GM21786 (cell line): ENCODE data around the gene SP140.
A peak's percentile ranks its signal among the peaks of the same experiment; 100 is the strongest.
"Not testable (repeated sequence)": the region's sequence is repeated elsewhere in the genome, so short reads cannot be mapped to it uniquely, and the experiment has no call there.

Experiments used
- ATAC-seq: cut with Tn5 transposase; IDR thresholded peaks from one replicate; pipeline ENCODE4 v1.9.1; 2021; ENCODE audit not compliant: unreplicated experiment

The SP140 gene

GRCh38 chr2:230225486-230225885 is at the start of gene SP140:
TSS of gene SP140 (plus strand) at chr2:230225736. CDS start at chr2:230225845, 109 bp downstream.
- peak; percentile 70 for ATAC-seq

DNA sequence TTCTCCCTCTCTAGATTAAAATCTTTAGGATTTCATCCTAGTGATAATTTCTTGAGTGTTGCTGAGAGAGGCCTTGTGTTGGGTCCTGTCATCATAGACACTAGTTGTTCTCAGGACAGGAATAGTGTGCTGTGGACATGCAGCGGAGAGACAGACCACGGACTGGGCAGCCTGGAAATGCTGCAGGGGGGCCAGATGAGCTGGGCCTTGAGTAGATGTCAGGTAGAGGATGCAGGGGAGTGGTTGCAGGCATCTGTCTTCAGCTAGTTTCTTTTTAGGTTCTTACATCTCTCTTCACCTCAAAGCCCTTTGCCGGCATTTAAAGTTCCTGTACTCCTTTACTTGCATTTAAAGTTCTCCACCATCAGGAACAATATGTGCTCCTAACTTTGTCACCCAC is 48.5 kb upstream of the SP140 start:
- no peak for ATAC-seq

GRCh38 chr2:230178546-230179485 is 46.7 kb upstream of the SP140 start:
- ATAC-seq, result no peak

DNA sequence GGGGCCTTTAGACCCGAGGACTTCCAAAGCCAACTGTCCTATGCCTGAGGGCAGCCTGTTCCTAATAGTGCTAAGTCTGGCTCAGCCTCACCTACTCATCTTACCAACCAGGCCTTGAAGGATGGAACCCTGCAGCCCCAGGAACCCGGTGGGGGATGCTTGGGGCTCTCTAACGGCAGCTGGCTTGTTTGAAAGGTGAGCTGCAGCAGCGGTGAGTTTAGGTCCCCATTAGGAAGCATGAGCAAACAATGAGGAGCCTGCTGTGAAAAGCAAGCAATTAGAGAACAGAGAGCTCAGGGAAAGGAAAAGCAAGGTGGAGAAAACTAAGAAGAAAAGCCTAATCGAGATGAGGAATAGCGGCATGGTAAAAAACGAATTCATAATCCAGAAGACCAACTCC is 45.6 kb upstream of the SP140 start:
- no peak for ATAC-seq

DNA sequence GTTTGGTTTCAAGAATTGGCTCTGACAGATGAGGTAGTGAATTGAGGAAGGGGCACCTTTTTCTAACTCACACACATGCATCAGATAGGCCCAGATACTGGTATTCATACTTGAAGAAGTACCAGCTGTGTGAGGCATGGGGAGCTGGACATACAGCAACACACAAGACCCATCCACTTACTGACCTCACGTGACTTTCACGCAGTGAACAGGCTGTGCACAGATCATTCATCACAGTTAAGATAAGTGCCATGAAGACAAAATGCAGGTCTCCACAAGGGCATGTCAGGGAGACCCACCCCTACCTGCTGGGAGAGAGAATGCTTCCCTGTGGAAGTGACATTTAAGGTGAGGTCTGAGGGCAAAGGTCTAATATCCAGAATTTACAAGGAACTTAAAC is 44.3 kb upstream of the SP140 start:
- no peak for ATAC-seq

DNA sequence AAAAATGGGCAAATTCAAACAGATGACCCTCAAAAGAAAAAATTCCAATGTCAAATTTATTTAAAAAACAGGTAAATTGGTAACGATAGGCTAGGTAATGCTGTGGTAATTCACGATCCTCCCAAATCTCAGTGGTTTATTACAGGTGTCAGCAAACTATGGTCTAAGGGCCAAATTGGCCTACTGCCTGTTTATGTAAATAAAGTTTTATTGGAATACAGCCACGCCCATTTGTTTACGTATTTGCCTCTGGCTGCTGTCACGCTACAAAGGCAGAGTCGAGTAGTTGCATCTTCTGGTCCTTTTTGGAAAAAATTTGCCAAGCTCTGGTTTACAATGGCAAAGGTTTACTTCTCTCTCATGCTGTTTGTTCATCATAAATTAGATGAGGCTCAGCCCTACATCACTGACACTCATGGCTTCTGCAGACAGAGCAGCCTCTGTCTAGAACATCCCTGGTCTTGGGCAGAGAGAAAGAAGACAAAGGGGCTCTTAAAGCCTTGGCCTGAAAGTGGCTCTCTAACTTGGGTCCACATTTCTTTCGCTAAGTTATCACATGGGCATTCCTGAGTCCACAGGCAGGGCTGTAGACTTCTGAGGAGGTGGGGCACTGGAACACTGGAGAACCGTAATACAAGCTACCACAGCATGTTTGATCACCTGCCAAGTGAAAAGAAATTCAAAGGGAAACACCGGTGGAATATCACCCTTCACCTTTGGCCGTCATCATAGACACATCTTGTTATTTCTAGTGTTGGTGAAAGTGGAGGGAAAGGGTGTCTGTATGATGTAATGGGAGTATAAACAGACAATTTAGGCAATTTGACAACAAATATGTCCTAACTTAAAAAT is 40.6 kb upstream of the SP140 start:
- ATAC-seq, result no peak

GRCh38 chr2:230202430-230203109 is 23.0 kb upstream of the SP140 start:
- ATAC-seq, result peak; percentile 54

- ATAC-seq, result peak; percentile 36
Measured at GRCh38 chr2:230203110-230203676, 22.3 kb upstream of the SP140 start.

GRCh38 chr2:230205034-230205433 is 20.5 kb upstream of the SP140 start:
- ATAC-seq, result peak; percentile 49

DNA sequence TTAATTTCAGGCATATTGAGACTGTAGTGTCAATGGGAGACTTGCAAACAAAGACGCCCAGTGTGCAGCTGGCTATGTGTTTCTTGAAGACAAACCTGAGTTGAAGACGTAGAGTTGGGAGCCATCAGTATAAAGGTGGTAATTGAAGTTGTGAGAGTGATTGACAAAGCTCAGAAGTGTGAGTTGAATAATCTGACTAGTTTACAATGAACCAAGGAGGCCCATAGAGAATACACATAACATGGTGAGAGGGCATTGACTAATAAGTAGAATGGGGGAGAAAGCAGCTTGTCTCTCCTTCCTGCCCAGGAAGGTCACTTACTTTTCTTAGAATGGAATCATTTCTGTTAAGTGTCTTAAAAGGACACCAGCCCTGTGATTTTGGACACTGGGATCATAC is 19.8 kb upstream of the SP140 start:
- no peak for ATAC-seq

DNA sequence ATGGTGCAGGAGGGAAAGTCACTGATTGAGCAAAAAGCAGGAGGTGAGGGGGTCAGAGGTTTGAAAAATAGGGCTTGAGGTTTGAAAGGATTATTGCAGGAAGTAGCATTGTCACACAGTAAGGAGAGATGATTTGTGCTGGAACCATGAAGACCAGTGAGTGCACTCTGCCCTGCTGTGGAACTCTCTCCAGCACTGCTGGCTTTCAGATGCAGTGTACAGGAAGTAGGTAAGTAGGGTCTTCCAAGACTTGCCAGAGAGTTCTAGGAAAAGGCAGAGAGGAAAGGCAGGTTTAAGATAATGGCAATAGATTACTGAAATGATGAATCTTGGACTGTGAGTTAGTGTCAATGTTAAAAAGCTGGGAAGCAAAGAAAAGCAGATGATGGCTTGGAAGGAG is 17.0 kb upstream of the SP140 start:
- ATAC-seq, result no peak

DNA sequence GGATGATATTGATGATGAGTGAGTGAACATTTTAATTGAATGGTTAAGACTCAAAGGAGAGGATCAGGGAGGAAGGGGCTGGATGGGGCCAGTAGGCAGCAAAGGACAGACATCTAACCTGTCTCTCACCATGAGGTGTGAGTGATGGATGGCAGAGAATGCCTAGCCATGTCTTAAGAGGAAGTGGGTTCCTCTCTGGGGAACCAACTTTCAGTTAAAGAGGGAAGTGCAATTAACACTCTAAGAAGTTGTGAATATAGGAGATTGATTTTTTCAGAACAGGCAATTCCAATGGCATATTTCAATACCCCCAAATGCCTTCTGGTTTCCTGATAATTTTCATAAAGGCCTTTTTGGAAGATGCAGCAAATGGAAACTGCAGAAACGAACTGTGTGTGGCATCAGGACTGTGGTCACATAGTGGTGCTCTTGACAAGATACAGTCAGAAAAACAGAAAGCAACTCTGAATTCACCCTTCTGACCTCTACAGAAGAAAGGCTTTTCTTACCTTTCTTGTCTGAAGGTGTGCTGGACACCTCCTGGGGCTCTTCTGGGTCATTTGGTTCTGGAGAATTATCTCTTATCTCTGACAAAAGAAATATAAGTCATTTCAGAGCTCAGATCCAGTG is 16.0 kb upstream of the SP140 start:
- ATAC-seq, result peak; percentile 56

- no peak for ATAC-seq
Measured at GRCh38 chr2:230216489-230216888, 9.0 kb upstream of the SP140 start.

- no peak for ATAC-seq
Measured at GRCh38 chr2:230217424-230217823, 8.1 kb upstream of the SP140 start.

DNA sequence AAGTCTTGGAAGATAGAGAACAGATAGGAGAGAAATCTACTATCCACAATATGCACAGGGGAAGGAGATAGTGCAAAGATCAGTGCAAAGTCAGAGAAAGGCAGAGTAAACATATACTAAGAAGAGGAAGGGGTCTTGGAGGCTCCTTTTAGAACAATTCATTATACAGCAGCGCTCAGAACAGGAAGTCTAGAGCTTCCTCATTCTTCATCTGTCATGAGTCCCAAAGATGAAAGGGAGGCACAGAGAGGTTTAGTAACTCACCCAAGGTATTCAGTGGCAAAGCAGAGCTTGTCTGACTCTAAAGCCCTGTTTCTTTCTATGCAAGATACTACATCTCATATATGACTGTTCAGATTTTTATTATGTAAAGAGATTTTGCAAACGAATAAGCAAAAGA is 7.1 kb upstream of the SP140 start:
- ATAC-seq, result no peak

DNA sequence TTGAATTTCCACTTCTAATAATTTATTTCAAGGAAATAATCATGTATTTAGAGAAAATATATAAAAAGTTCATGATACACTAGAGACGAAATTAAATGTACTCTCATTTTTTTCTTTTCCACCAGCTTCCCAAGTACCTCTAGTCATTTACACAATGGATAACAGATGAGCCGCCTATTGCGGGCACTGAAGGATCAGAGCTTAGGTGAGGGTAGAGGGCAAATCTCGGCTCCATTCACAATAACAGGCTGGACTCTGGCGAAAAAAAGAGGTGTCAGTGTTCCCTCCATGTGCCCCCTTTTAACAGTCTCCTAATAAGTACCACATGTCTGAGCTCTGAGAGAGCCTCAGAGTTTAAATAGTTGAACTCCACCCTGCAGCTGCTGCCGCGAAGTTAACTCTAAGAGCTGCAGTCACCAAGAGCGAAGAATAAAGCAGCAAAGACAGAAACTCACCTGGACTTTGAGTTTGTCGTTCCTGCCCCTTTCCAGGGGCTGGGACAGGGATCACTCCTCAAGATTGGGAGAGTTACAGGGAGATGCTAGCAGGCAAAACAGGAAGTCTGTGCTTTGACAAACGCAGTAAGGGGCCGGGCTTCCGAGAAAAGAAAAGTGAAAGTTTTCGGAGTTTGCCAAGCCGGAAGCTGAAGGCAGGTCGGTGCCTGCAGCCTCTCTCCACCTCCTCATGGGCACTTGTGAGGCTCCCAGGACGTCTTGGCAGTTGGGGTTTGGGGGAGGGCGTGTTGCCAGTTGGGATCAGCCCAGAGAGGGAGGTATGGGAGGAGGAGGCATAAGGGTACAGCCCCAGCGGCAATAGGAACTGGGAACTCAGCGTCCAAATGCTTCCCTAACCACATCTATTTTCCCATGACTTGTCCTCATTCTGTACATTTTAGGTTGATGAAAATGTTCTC is 5.9 kb upstream of the SP140 start, which contains the start of gene SP110:
Gene SP110 (minus strand): TSS at position 566 of the 913 bp plus-strand sequence. CDS start 3,057 bp downstream, outside the sequence.
- ATAC-seq, result peak; percentile 82

- no peak for ATAC-seq
Measured at GRCh38 chr2:230220347-230220969, 5.1 kb upstream of the SP140 start.

GRCh38 chr2:230221493-230221892 is 4.0 kb upstream of the SP140 start:
- ATAC-seq, result no peak

- not testable (repeated sequence) for ATAC-seq
Measured at GRCh38 chr2:230222829-230223228, 2.7 kb upstream of the SP140 start.
